Stimulated activated CD4-positive, alpha-beta T cell treated with anti-CD3 and anti-CD28 coated beads, Interleukin-12 subunit alpha, Interleukin-12 subunit beta, amount 100 ng/mL, for 24 hours (primary cell): ENCODE results near the gene COMMD10.
"Not testable (repeated sequence)": the region's sequence is repeated elsewhere in the genome, so short reads cannot be mapped to it uniquely, and the experiment has no call there.

ENCODE experiments used
- DNase-seq, 2 experiments: peaks; one replicate each; pipeline ENCODE4 v3.0.0-alpha.2; 2020; ENCODE audit warnings: low read depth in 2 of 2

Gene COMMD10

GRCh38 chr5:116084871-116085715, at the start of gene COMMD10:
Gene COMMD10, plus strand, starts transcription at chr5:116085025.
- peak; percentile 57 to 67 for DNase-seq

GRCh38 chr5:116035123-116035522, 49.7 kb upstream of the COMMD10 start:
- DNase-seq = no peak

- DNase-seq = no peak
These were observed 47.5 kb upstream of the COMMD10 start for GRCh38 chr5:116037236-116037822.

GRCh38 chr5:116038817-116039216, 46.0 kb upstream of the COMMD10 start:
- DNase-seq = no peak

GRCh38 chr5:116042375-116042774, 42.5 kb upstream of the COMMD10 start:
- DNase-seq = no peak

GRCh38 chr5:116044073-116044472, 40.8 kb upstream of the COMMD10 start:
- DNase-seq = no peak

- DNase-seq = no peak
These were observed 39.0 kb upstream of the COMMD10 start for GRCh38 chr5:116045821-116046220.

GRCh38 chr5:116046261-116046660, 38.6 kb upstream of the COMMD10 start:
- no peak for DNase-seq

GRCh38 chr5:116046823-116047222, 38.0 kb upstream of the COMMD10 start:
- no peak for DNase-seq

- no peak for DNase-seq
These were observed 26.4 kb upstream of the COMMD10 start for GRCh38 chr5:116058346-116058936.

- no peak for DNase-seq
These were observed 22.5 kb upstream of the COMMD10 start for GRCh38 chr5:116062352-116062751.

- DNase-seq = no peak
These were observed 20.9 kb upstream of the COMMD10 start for GRCh38 chr5:116063950-116064349.

- no peak for DNase-seq
These were observed 16.7 kb upstream of the COMMD10 start for GRCh38 chr5:116068028-116068632.

- DNase-seq = no peak
These were observed 13.6 kb upstream of the COMMD10 start for GRCh38 chr5:116071211-116071610.

- no peak for DNase-seq
These were observed 9.5 kb upstream of the COMMD10 start for GRCh38 chr5:116075191-116075831.

- no peak for DNase-seq
These were observed 8.3 kb upstream of the COMMD10 start for GRCh38 chr5:116076496-116076895.

- DNase-seq = no peak
These were observed 6.6 kb upstream of the COMMD10 start for GRCh38 chr5:116078199-116078598.

GRCh38 chr5:116084287-116084691, 536 bp upstream of the COMMD10 start:
- DNase-seq = peak in 1 of 2 experiments; percentile 15

GRCh38 chr5:116086309-116086708, 1.5 kb downstream of the COMMD10 start:
- not testable (repeated sequence) for DNase-seq

GRCh38 chr5:116088062-116088461, 3.2 kb downstream of the COMMD10 start:
- no peak for DNase-seq

GRCh38 chr5:116090302-116090701, 5.5 kb downstream of the COMMD10 start:
- DNase-seq = no peak

- no peak for DNase-seq
These were observed 6.6 kb downstream of the COMMD10 start for GRCh38 chr5:116091416-116091815.
